LNCaP clone FGC (cell line): ENCODE measurements around the gene ARHGAP10.

Experiments
- DNase-seq: peaks from one replicate; pipeline ENCODE4 v3.0.0-alpha.2; 2011; ENCODE audit warnings: low read depth
- H3K4me3 ChIP-seq: 2 replicates; pipeline ENCODE4 v1.5.1; 2011; ENCODE audit warnings: mild to moderate bottlenecking, low read depth, low read length, control low read depth
- CTCF ChIP-seq: IDR thresholded peaks from 2 replicates; pipeline ENCODE4 v1.5.1; 2012; ENCODE audit warnings: mild to moderate bottlenecking; ENCODE audit not compliant: control insufficient read depth, insufficient read depth; ENCODE audit errors: extremely low read depth

The ARHGAP10 gene

GRCh38 chr4:147739239-147739823 lies 7.4 kb downstream of the ARHGAP10 start:
- no peak for DNase-seq
- no peak overlapping the region for H3K4me3 ChIP-seq
- TF ChIP-seq CTCF: no peak

- DNase-seq: no peak
- H3K4me3 ChIP-seq: no peak overlapping the region
- TF ChIP-seq CTCF: no peak
These were observed 8.3 kb downstream of the ARHGAP10 start for GRCh38 chr4:147740176-147740575.

- TF ChIP-seq CTCF: no peak
- no peak overlapping the region for H3K4me3 ChIP-seq
These were observed 9.4 kb downstream of the ARHGAP10 start for GRCh38 chr4:147741190-147741788.

GRCh38 chr4:147747787-147748454 lies 16.0 kb downstream of the ARHGAP10 start:
- no peak overlapping the region for H3K4me3 ChIP-seq
- TF ChIP-seq CTCF: no peak
- DNase-seq: no peak

More at GRCh38 chr4:147741190-147741788, 9.4 kb downstream of the ARHGAP10 start:
- DNase-seq: no peak

GRCh38 chr4:147749811-147750321 lies 18.0 kb downstream of the ARHGAP10 start:
- H3K4me3 ChIP-seq: no peak overlapping the region
- no peak for DNase-seq
- TF ChIP-seq CTCF: no peak

- H3K4me3 ChIP-seq: no peak overlapping the region
- no peak for DNase-seq
- TF ChIP-seq CTCF: no peak
These were observed 21.2 kb downstream of the ARHGAP10 start for GRCh38 chr4:147753047-147753446.
